NCI-H2227 treated with DMSO at 0.1 percent for 48 hours (cell line): Measurements from ENCODE around the gene GAB3.

Source experiments
- DNase-seq: peaks from one replicate; lab custom pipeline; 2025; lab: John Stamatoyannopoulos, UW

GAB3 gene

DNA sequence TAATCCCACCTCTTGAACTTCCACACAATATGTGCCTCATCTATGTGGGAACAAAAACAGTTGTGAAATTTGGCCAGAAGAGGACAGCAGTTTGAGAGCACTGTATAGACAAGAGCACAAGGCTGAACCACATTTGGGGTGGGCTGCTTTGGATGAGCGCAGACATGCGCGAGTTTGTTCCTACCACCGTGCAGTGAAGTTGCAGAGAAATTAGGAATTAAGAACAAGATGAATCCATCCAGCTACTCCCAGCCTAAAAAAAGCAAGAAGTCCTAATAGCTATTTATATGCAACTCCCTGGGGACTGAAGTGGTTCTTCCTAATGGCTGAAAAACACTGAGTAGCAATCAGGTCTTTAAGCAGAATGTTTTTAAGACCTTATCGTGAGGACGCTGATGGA lies 1.0 kb downstream of the GAB3 start:
- no peak for DNase-seq

DNA sequence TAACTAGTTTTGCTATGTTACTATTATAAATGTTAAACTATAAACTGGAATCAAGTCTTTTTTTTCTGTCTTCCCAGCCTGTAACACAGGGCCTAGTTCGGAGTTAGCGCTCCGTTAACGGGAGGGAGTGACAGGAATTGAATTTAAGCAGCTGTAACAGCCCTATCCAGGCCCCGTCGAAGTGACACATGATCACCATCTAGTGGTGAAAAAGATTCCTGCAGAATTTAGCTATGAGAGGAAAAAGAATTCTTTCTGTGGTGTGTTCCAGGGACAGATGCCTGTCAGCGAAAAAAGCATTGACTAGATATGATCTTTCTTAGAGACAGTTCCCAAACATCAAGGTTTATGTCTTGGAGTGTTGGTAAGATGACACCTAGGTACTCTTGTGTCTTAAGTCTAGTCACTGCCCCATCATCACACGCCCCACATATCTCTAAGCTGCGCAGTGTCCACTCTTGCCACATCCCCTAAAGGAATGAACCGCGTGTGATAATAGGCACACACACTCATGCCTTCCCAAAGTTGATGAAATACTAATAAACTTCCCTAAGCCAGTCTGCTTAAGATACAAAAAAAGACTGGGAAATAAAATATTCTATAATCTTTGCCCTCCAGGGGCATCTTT lies 2.1 kb downstream of the GAB3 start:
- DNase-seq, result peak; percentile 38

DNA sequence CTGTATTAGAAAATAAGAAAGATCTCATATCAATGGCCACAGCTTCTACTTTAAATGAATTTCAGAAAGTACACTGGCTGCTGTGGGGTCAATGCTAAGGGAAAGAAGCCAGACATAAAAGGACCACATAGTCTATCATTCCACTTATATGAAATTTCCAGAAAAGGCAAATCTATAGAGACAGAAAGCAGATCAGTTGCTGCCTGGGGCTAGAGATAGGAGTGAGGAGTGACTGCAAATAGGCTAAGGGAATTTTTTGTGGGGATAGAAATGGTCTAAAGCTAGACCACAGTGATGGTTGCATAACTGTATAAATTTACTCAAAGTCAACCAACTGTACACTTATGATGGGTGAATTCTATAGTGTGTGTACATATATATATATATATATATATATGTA lies 8.3 kb downstream of the GAB3 start:
- no peak for DNase-seq

DNA sequence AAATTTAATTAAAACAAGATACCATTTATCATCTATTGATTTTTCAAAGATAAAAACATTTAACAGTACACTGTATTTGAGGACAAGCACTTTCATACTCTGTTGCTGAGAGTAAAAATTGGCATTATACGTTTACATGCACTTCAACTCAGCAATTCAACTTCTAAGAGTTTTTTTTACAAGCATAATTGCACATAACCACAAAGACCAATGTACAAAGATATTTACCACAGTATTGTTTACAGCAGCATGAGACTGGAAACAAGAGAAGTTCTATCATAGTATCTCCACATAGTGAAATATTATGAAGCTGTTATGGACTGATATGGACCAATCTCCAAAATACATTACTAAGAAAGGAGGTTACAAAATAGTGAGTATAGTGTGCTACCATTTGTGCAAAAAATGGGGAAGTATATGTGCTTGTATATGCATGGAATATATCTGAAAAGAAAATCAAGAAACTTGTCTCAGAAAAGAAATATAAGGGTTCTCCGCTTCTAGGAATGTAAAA lies 10.9 kb downstream of the GAB3 start:
- no peak for DNase-seq

DNA sequence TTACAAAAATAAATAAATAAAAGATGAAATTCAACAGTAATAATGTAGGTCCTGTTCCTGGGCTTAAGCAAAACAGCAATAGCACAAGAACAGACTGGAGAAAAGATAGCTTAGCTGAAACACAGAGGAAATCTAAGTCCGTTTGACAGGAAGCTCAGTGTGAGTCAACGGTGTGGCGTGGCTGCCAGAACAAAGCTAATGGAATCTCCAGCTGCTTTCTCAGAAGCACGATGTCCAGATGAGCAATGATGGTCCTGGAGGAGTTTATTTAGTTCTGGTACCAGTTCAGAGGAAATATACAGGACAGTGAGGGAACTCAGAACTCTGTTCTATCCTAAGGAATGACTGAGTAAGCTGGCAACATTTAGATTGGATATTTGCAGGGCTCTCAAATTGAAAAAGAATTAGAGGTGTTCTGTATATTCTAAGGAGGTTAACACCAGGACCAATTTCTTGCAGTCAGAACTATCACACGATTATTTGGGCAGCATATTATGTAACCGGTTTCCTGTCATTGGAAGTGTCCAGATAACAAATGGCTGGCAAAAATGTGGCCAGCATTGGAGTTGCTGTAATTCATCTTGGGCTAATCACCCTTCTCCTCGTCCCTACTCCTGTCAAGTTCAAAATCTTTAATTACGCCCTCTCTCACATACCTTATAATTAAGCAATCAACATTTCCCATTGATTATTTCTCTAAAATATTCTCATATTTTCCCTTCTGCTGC lies 12.7 kb downstream of the GAB3 start:
- DNase-seq, result no peak

DNA sequence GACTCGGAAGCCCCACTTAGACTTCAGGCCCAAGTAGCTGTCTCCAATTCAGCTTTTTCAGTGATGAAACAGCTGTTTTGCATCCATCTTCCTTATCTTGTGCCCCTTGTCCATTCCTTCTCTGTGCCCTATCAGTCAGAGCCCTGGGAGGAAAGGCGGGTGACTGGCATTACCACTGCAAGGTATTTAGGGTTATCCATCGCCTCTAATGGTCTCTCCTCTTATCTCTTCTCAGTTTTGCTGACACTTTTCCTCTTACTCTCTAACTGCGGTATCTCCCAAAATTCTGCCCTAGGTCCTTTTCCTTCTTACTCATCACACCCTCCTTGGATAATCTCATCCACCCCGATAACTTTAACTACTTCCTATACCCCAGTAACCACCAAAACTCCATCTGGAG lies 13.7 kb downstream of the GAB3 start:
- DNase-seq, result no peak

DNA sequence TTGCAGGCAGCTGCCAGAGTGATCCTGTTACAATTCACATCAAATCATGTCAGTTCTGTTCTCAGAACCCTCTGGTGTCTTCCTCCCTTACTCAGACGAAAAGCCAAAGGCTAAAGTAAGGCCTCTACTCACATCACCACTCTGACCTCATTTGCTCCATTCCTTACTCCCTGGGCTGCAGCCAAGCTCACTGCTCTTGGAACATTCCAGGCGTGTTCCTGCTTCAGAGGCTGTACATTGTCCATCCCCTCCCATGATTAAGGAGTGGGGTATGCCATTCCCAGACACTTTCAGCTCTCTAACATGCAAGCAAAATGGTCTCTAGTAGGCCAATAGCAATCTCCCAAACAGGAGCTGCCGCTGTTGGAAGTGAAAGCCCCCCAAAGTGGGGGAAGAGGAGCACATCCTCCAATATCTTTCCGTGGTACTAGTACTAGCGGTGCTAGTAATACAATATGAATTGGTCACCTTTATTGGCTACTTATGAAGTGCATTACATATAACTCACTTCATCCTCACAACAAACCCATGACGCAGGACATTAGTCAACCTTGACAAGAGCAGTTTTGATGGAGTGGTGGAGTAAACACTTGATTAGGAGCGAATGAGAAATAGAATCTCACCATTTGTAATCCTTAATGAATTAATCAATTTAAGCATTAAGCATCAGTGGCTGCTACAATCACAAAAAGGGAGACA lies 15.0 kb downstream of the GAB3 start:
- DNase-seq, result no peak

DNA sequence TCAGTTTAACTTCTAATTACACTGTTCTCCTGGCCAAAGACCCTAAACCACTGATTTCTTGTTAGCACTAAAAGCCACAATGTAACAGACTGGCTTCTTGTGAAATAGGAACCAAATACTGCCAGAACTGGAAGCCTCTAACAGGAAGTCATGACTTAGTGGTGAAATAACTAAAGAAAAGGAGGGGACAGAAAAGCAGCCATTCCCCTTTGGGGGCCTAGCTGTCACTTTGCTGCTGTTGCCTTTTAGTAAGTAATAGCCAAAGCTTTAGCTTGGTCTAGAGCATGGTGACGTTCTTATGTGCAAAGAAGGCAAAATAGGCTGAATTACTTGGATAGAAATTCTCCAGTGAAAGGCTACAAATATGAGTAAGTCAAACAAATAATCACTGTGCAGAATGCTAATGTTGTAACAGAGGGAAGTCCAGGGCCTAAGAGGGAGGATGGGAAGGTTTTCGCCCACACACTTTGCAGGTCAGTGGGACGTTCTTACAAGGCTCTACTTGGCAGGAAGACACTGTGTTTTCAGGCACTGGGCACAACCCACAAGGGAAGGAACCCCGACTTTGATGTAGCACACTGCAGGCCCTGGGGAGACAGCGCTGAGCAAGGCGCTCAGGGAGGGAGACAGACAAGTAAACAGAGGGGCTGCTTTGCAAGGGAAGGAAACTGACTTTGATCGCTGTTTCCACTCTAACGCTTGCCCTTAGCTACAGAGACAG lies 16.7 kb downstream of the GAB3 start:
- no peak for DNase-seq

DNA sequence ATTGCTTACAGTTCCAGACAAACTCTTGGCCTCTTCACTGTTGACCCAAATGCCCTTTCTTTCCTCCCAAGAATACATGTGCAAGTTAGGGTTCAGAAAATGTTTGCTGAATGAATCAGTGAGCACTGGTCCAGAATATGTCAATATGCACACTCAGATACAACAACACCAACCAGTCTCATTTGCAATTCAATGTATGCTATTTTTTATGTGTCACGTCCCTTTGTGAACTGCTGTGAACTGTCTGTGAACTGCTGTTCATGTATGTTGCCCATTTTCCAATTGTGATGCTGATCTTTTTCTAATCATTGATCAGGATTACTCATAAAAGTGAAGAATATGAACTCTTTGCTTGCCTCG lies 17.8 kb downstream of the GAB3 start:
- DNase-seq, result no peak

DNA sequence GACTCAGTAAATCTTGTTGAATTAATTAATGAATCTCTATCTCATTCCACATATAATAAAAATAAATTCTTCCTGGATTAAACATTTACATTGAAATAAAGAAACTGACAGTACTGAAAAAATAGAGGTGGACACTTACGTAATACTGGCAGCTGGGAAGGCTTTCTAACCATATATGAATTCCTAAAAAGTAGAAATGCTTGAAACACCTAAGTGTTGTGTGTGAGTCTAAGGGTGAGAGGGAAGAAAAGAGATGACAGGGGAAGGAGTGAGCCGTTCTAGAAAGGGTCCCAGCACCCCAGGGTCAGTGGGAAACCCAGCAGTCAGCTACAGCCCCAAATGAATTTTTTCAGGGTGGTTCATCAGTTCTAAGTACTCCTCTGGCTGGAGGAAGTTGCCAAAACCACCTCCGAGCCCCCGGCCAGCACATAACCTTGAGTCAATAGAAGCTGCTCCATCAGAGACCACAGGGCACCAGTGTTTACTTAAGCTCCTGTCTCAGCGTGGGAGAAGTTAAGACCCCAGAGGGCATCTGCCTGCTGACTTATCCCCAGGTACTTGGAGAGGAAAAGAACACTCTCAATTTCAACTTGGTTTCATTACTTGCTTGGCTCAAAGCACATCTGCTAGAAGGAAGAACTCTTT lies 18.3 kb downstream of the GAB3 start:
- DNase-seq, result no peak

DNA sequence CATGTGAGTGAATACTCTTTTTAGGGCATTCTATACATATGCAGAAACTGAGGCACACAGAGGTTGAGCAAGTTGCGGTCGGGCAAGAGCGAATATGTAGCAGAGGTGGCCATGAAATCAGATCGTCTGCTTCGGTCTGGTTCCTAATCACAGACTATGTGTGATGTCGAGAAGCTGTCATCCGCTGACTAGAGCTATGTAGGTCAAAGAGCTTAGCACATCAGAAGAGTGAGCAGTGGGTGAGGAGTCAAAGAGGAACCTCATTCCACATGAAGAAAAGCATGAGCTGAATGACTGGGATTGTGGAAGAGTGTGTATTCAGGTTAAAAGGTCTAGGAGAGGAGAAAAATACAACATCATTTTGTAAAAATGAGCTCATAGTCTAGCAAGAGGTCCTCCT lies 19.0 kb downstream of the GAB3 start:
- no peak for DNase-seq

DNA sequence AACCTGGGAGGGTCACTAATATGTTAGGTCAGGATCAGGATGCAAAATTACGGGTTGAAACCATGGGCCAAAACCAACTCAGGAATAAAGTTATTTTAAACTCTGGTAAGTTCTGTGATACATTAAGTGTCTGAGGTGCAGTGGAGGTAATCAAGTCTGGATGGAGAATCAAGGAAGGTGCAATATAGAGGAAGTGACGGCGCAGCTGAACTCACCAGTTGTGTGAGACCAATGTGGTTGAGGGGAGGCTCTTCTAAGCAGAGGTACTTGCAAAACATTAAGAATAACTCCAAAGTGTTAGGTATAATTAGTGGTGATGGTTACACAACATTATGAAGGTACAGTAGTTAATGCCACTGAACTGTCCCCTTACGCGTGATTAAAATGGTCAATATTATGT lies 19.7 kb downstream of the GAB3 start:
- DNase-seq, result no peak

DNA sequence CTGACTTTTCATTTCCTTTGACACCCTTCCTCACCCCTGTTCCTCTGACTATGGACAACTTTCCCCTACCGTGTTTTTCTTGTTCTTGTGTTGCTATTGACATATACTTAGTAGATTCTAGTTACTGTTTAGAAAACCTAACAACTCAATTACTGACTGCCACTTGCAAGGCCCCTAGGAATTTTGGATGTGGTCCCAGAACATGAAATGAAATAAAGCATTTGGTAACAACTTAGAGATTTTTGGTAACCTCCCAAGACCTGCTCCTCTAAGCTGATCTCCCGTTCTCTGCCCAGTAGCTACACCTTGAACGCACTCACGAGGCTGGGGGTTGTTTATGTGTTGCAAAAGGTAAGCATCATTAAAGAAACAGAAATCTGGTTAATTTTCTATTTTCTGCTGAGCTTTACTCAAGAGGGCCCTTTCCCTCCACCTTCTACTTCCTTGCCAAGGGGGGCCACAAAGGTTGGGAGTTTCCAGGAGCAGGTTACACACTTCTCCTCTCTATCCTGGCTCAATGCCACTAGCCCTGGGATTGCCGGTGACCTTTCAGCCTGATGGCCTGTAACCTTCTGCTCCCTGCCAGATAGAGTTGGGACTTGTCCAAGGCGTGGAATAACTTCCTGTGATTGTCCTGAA lies 20.5 kb downstream of the GAB3 start:
- no peak for DNase-seq

DNA sequence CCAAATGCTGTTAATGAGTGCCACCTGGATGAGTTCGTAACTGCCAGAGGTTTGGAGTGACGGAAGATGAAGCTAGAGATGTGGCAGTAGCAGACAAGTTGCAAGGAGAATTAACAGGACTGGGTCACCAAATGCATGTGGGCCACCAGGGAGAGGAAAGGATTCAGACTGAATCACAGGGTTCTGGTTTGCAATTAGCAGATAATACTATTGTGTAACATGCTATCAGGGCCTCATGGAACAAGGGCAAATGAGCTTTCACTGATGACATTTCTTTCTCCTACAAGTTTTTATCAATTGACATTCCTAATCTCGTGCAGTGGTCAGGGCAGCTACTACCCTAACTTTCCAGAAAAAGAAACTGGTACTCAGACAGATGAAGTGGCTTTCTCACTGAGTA lies 21.4 kb downstream of the GAB3 start:
- DNase-seq, result no peak

DNA sequence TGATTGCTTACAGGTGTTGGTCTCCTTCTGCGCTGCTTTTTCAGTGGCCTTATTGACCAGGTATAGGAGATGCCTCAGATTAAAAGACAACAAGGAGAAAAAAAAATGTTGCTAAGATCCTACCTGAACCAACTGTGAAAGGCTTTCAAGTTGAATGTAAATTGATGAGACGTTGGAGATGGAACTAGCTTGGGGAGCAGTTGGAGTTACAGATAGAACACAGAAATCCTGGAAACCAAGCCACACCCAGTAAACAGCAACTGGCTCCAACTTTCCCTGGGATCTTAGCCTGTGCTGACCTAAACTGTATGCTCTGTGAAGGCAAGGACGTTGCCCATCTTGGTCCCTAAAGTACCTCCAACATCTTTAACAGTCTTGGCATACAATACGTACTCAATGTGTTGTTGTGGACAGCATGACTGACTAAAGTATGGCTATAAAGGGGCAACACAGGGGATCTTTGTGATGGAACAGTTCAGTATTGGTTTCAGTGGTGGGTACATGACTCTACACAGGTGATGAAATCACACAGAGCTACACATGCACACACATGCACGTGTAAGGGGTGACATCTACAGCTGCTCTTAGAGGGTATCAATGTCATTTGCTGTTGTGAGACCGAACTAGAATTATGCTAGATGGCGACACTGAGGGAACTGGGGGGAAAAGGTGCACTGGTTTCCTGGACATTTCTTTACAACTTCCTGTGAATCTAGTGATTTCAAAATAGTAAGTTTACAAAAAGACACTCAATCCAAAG lies 22.3 kb downstream of the GAB3 start:
- DNase-seq, result no peak

DNA sequence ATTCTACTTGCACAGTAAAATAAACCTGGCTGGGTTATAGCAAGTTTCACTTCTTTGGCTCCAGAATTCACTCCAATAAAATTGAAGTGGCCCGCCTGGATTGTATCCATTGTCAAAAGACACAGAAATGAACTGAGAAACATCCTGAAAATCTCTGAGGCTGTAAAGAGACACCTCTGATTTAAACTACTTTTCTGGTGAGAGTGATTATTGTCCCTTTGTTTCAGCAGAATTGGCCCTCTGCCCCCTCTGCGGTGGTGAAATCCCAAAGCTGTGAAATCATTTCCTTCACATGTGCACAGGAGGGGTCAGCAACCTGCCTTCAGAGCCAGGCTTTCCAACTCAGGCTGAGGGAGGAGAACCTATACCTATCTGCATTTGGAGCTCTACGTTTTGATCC lies 23.0 kb downstream of the GAB3 start:
- DNase-seq, result no peak

DNA sequence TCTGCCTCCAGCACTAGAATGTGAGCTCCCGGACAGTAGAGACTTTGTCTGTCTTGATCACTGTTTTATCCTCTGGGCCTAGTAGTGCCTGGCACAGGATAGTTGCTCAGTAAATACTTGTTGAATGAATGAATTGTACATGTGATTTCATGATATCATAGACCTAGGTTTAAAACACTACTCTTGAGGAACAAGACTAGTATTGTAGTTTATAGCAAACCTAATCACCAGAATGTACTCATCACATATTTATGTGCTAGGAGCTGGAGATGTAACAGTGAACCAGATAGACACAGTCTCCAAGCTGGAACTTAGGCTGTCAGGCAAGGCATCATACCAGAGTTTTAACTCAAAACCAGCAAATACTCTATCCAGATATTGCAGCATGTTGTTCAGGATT lies 23.5 kb downstream of the GAB3 start:
- DNase-seq, result no peak

DNA sequence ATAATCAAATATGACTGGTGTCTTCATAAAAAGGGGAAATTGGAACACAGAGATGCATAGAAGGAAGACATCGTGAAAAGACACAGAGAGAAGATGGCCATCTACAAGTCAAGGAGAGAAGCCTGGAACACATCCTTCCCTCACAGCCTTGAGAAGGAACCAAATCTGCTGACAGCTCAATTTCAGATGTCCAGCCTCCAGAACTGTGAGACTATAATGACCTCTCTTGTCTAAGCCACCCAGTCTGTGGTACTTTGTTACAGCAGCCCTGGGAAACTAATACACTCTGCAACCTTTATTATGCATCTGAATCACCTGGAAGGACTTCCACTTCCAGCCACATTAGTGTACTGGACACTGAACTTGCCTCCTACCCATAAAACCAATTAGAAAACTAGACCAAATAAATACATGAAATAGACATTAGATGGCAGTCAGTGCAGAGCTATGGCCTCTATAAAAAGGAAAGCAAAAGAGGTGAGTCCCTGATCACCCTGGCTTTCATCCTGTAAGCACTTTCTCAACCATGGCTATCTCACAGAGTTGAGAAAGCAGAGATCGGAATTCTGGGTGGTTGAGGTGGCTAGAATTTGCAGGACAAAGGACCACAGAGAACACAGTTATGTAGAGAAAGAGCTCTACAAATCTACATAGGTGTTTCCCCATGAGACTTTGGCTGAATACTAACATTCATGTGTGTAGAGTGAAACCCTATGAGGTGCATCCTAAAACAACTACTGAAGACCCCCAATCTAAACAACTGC lies 25.7 kb downstream of the GAB3 start:
- no peak for DNase-seq

DNA sequence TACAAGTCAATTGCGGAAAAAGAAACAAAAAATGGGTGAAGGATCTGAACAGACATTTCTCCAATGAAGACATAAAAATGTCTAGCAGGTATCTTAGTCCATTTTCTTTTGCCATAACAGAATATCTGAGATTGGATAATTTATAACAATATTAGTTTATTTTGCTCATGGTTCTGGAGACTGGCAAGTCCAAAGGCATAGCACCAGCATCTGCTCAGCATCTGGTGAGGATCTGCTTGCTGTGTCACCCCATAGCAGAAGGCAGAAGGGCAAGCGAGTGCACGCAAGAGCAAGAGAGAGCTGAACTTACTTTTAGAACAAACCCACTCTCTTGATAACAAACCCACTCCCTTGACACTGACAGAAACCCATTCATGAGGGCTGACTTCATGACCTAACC lies 29.7 kb downstream of the GAB3 start:
- DNase-seq, result no peak

DNA sequence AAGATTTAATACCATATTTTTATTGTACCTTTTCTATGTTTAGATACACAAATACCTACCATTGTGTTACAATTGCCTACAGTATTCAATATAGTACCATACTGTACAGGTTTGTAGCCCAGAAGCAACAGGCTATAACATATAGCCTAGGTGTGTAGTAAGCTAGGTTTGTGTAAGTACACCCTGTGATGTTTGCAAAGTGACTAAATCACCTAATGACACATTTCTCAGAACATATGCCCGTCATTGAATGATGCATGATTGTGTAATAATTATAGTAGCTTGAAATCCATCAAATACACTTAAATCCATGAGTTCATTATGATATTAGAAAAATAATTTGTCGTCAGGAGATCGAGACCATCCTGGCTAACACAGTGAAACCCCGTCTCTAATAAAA lies 30.8 kb downstream of the GAB3 start:
- no peak for DNase-seq
